Ovary (tissue), 3 donors: ENCODE results near the gene SNRPB.

ENCODE experiments used
- EP300 ChIP-seq: sonication (generic); formaldehyde crosslinking; IDR thresholded peaks from one replicate; pipeline ENCODE4 v1.6.1; 2017; ENCODE audit warnings: antibody characterized with exemption
- POLR2A ChIP-seq: fragments of 450-650 bp; IDR thresholded peaks from one replicate; pipeline ENCODE4 v1.6.1; 2017; ENCODE audit warnings: antibody characterized with exemption, mild to moderate bottlenecking, moderate library complexity
- TF ChIP-seq, protein P1 (sequence below), 3 donors: fragments of 450-650 bp in 2 of 3; fragments of 200-600 bp in 1 of 3; IDR thresholded peaks; one replicate each; pipeline versions ENCODE4 v1.5.1 to v1.8.0; 2016 to 2022; ENCODE audit warnings: antibody characterized with exemption in 3 of 3, mild to moderate bottlenecking in 1 of 3
- donor health status: DM: no; HTN: no; CAD: no.

DNA sequence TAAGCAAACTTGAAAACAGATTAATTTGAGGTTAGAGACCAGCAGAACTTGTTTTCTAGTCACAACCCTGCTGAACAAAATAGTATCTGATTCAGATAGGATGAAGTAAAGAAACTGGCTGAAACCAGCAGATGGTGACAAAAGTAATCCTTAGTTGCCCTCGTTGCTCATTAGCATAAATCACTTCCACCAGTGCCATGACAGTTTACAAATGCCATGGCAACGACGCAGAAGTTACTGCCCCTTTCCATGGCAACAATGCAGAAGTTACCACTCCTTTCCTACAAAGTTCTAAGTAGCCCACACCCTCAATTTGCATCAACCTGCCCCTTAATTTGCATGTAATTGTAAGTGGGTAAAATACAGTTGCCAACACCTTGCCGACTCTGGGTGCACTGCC, 23.7 kb downstream of the SNRPB start:
- TF ChIP-seq, protein P1, sequence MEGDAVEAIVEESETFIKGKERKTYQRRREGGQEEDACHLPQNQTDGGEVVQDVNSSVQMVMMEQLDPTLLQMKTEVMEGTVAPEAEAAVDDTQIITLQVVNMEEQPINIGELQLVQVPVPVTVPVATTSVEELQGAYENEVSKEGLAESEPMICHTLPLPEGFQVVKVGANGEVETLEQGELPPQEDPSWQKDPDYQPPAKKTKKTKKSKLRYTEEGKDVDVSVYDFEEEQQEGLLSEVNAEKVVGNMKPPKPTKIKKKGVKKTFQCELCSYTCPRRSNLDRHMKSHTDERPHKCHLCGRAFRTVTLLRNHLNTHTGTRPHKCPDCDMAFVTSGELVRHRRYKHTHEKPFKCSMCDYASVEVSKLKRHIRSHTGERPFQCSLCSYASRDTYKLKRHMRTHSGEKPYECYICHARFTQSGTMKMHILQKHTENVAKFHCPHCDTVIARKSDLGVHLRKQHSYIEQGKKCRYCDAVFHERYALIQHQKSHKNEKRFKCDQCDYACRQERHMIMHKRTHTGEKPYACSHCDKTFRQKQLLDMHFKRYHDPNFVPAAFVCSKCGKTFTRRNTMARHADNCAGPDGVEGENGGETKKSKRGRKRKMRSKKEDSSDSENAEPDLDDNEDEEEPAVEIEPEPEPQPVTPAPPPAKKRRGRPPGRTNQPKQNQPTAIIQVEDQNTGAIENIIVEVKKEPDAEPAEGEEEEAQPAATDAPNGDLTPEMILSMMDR (IDR thresholded peaks at IDR 0.05), result no peak
- TF ChIP-seq POLR2A (no peak), EP300 (no peak)
